ENCODE results near the gene VWCE.

VWCE gene

GRCh38 chr11:61298663-61299244, 3.6 kb upstream of the VWCE start:
- Histone ChIP-seq H3K27ac (ENCODE audit: insufficient read depth, low read depth, low read length, poor library complexity, severe bottlenecking) (no peak overlapping the region), H3K27me3 (ENCODE audit: control insufficient read depth, insufficient read depth, low read length, poor library complexity, severe bottlenecking) (peaks cover 18% of the 10 kb centered on the region), H3K9me3 (ENCODE audit: control insufficient read depth, low read length) (no peaks in the 10 kb centered on the region), H3K4me3 (ENCODE audit: insufficient read depth, low read depth, low read length) (no peak overlapping the region), H3K4me1 (ENCODE audit: control insufficient read depth, insufficient read depth, low read length) (peaks cover 4% of the 10 kb centered on the region), H3K36me3 (ENCODE audit: control insufficient read depth, insufficient read depth, low read length) (peaks cover 35% of the 10 kb centered on the region)
- 87 to 94% methylated on average over 4 of the region's 4 CpGs for WGBS, 2 experiments

DNA sequence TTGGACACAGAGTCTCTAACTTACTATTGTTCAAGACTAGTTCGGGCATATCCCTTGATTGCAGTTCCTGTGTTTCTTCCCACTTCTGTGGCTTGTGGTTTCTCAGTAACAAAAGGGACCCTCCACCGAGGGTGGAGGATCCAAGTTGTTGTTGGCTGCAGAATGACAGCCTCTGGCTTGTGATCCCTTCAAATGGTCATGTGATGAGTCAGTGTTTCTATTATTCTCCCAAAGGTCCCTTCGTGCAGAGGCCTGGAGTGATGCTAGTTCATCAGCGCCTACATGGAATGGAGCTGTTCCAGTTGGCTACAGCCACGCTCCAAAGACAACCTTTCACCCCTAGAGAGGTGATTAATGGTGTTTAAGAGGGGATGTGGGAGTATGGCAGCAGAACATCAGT, 2.6 kb upstream of the VWCE start:
- WGBS, 2 experiments: 85 to 88% methylated on average over 5 of the region's 5 CpGs
- no peak overlapping the region for H3K27ac ChIP-seq (ENCODE audit: insufficient read depth, low read depth, low read length, poor library complexity, severe bottlenecking)
- H3K27me3 ChIP-seq (ENCODE audit: control insufficient read depth, insufficient read depth, low read length, poor library complexity, severe bottlenecking): peaks cover 25% of the 10 kb centered on the region
- H3K4me1 ChIP-seq (ENCODE audit: control insufficient read depth, insufficient read depth, low read length): peaks cover 8% of the 10 kb centered on the region
- H3K9me3 ChIP-seq (ENCODE audit: control insufficient read depth, low read length): no peaks in the 10 kb centered on the region
- H3K36me3 ChIP-seq (ENCODE audit: control insufficient read depth, insufficient read depth, low read length): peaks cover 32% of the 10 kb centered on the region
- H3K4me3 ChIP-seq (ENCODE audit: insufficient read depth, low read depth, low read length): no peak overlapping the region

GRCh38 chr11:61297341-61297740, 2.2 kb upstream of the VWCE start:
- H3K27ac ChIP-seq (ENCODE audit: insufficient read depth, low read depth, low read length, poor library complexity, severe bottlenecking): no peak overlapping the region

GRCh38 chr11:61295596-61295926, 445 bp upstream of the VWCE start:
- Histone ChIP-seq H3K27ac (ENCODE audit: insufficient read depth, low read depth, low read length, poor library complexity, severe bottlenecking) (no peak overlapping the region), H3K9me3 (ENCODE audit: control insufficient read depth, low read length) (no peaks in the 10 kb centered on the region), H3K36me3 (ENCODE audit: control insufficient read depth, insufficient read depth, low read length) (peaks cover 13% of the 10 kb centered on the region), H3K4me1 (ENCODE audit: control insufficient read depth, insufficient read depth, low read length) (peaks cover 8% of the 10 kb centered on the region), H3K27me3 (ENCODE audit: control insufficient read depth, insufficient read depth, low read length, poor library complexity, severe bottlenecking) (peaks cover 25% of the 10 kb centered on the region), H3K4me3 (ENCODE audit: insufficient read depth, low read depth, low read length) (peak overlapping the region; percentile 61)
- 68 to 69% methylated on average over 12 of the region's 12 CpGs for WGBS, 2 experiments

More at GRCh38 chr11:61297341-61297740, 2.2 kb upstream of the VWCE start:
- peaks cover 29% of the 10 kb centered on the region for H3K36me3 ChIP-seq (ENCODE audit: control insufficient read depth, insufficient read depth, low read length)
- H3K4me1 ChIP-seq (ENCODE audit: control insufficient read depth, insufficient read depth, low read length): peaks cover 8% of the 10 kb centered on the region
- H3K9me3 ChIP-seq (ENCODE audit: control insufficient read depth, low read length): no peaks in the 10 kb centered on the region
- H3K4me3 ChIP-seq (ENCODE audit: insufficient read depth, low read depth, low read length): no peak overlapping the region
- WGBS, 2 experiments: 83 to 91% methylated on average over 1 of the region's 1 CpG
- H3K27me3 ChIP-seq (ENCODE audit: control insufficient read depth, insufficient read depth, low read length, poor library complexity, severe bottlenecking): peaks cover 25% of the 10 kb centered on the region

GRCh38 chr11:61293867-61294716, 1.0 kb downstream of the VWCE start:
- Histone ChIP-seq H3K27ac (ENCODE audit: insufficient read depth, low read depth, low read length, poor library complexity, severe bottlenecking) (no peak overlapping the region), H3K27me3 (ENCODE audit: control insufficient read depth, insufficient read depth, low read length, poor library complexity, severe bottlenecking) (peaks cover 25% of the 10 kb centered on the region), H3K36me3 (ENCODE audit: control insufficient read depth, insufficient read depth, low read length) (no peaks in the 10 kb centered on the region), H3K9me3 (ENCODE audit: control insufficient read depth, low read length) (no peaks in the 10 kb centered on the region), H3K4me3 (ENCODE audit: insufficient read depth, low read depth, low read length) (peak overlapping the region; percentile 61), H3K4me1 (ENCODE audit: control insufficient read depth, insufficient read depth, low read length) (peaks cover 8% of the 10 kb centered on the region)
- WGBS, 2 experiments: 2% methylated on average over 60 of the region's 60 CpGs

DNA sequence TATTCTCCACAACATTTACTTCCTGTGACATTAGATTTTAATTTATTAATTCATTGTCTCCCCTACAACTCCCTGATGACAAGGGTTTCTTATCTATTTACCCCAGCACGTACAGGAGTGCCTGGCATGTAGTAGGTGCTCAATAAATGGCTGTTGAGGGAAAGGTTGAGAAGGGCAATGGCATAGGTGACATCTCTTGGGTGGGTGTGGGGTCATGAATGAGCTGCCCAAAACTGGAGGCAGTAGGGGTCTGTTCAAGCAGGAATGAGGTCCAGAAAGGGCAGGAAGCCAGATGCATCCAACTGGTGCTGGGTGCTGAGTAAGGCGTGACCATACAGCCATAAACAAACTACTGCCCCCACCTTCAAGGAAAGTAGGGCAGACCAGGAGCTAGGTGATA, 2.8 kb downstream of the VWCE start:
- Histone ChIP-seq H3K27me3 (ENCODE audit: control insufficient read depth, insufficient read depth, low read length, poor library complexity, severe bottlenecking) (peaks cover 25% of the 10 kb centered on the region), H3K4me3 (ENCODE audit: insufficient read depth, low read depth, low read length) (no peak overlapping the region), H3K36me3 (ENCODE audit: control insufficient read depth, insufficient read depth, low read length) (no peaks in the 10 kb centered on the region), H3K27ac (ENCODE audit: insufficient read depth, low read depth, low read length, poor library complexity, severe bottlenecking) (no peak overlapping the region), H3K9me3 (ENCODE audit: control insufficient read depth, low read length) (no peaks in the 10 kb centered on the region), H3K4me1 (ENCODE audit: control insufficient read depth, insufficient read depth, low read length) (peaks cover 8% of the 10 kb centered on the region)
- 96% methylated on average over 2 of the region's 2 CpGs for WGBS, 2 experiments

DNA sequence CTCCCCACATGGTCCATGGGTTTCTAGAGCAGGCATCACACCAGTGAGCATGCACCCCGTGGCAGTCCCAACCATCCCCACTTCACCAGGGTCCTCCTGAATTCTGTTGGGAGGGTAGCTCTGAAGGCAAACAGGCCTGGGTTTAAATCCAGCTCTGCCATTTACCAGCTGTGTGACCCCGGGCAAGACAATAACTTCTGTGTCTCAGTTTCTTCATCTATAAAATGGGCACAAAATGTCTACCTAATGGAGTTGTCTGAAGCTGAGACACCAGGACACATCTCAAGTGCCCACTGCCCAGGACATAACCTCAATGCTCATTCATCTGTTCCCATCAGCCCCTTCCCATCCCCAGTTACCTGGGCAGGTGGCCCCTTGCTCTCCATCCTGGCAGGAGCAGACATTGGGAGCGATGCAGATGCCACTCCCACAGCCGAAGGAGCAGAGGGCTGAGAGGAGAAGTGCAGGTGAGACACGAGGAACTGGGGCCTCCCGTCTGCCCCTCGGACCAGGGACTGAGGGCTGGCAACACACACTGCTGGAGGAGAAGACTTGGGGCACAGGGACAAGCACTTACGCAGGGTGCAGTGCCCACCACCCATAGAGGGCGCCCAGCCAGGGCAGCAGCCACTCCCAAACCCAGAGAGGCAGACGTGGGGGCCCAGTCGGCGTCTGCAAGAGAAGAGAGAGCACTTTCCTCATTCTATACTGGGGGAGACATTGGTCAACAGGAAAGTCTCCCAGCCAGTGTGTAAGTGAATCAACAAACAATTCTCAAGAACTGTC, 4.0 kb downstream of the VWCE start:
- peaks cover 25% of the 10 kb centered on the region for H3K27me3 ChIP-seq (ENCODE audit: control insufficient read depth, insufficient read depth, low read length, poor library complexity, severe bottlenecking)
- peaks cover 8% of the 10 kb centered on the region for H3K4me1 ChIP-seq (ENCODE audit: control insufficient read depth, insufficient read depth, low read length)
- no peak overlapping the region for H3K4me3 ChIP-seq (ENCODE audit: insufficient read depth, low read depth, low read length)
- WGBS, 2 experiments: 83 to 86% methylated on average over 12 of the region's 12 CpGs
- no peaks in the 10 kb centered on the region for H3K9me3 ChIP-seq (ENCODE audit: control insufficient read depth, low read length)
- peaks cover 2% of the 10 kb centered on the region for H3K36me3 ChIP-seq (ENCODE audit: control insufficient read depth, insufficient read depth, low read length)
- no peak overlapping the region for H3K27ac ChIP-seq (ENCODE audit: insufficient read depth, low read depth, low read length, poor library complexity, severe bottlenecking)

GRCh38 chr11:61287338-61287977, 7.7 kb downstream of the VWCE start:
- no peaks in the 10 kb centered on the region for H3K27me3 ChIP-seq (ENCODE audit: control insufficient read depth, insufficient read depth, low read length, poor library complexity, severe bottlenecking)
- no peaks in the 10 kb centered on the region for H3K9me3 ChIP-seq (ENCODE audit: control insufficient read depth, low read length)
- H3K4me3 ChIP-seq (ENCODE audit: insufficient read depth, low read depth, low read length): no peak overlapping the region
- 94 to 95% methylated on average over 14 of the region's 14 CpGs for WGBS, 2 experiments
- peaks cover 13% of the 10 kb centered on the region for H3K36me3 ChIP-seq (ENCODE audit: control insufficient read depth, insufficient read depth, low read length)
- H3K27ac ChIP-seq (ENCODE audit: insufficient read depth, low read depth, low read length, poor library complexity, severe bottlenecking): no peak overlapping the region
- no peaks in the 10 kb centered on the region for H3K4me1 ChIP-seq (ENCODE audit: control insufficient read depth, insufficient read depth, low read length)

- WGBS, 2 experiments: 93 to 97% methylated on average over 4 of the region's 4 CpGs
- Histone ChIP-seq H3K4me3 (ENCODE audit: insufficient read depth, low read depth, low read length) (no peak overlapping the region), H3K9me3 (ENCODE audit: control insufficient read depth, low read length) (no peaks in the 10 kb centered on the region), H3K4me1 (ENCODE audit: control insufficient read depth, insufficient read depth, low read length) (no peaks in the 10 kb centered on the region), H3K27ac (ENCODE audit: insufficient read depth, low read depth, low read length, poor library complexity, severe bottlenecking) (no peak overlapping the region), H3K27me3 (ENCODE audit: control insufficient read depth, insufficient read depth, low read length, poor library complexity, severe bottlenecking) (no peaks in the 10 kb centered on the region), H3K36me3 (ENCODE audit: control insufficient read depth, insufficient read depth, low read length) (peaks cover 13% of the 10 kb centered on the region)
Measured at GRCh38 chr11:61283613-61284012, 11.5 kb downstream of the VWCE start.

Data from ectodermal cell (in vitro differentiated cells).